Type B pancreatic cell (in vitro differentiated cells): ENCODE data around the gene PDE5A. TPM values are rescaled to one million over a fixed set of nuclear protein-coding genes. Genes with fewer than 3 reads are reported as not detected.

ENCODE experiments used
- DNase-seq: peaks from one replicate; pipeline ENCODE4 v3.0.0; 2021; ENCODE audit warnings: mixed read lengths; ENCODE audit not compliant: unreplicated experiment; ENCODE audit errors: extremely low spot score
- H3K27ac Mint-ChIP-seq: 2 replicates; pipeline ENCODE4 v1.8.0; 2021; ENCODE audit warnings: mild to moderate bottlenecking, mixed read lengths
- H3K27me3 Mint-ChIP-seq: 2 replicates; pipeline ENCODE4 v1.8.0; 2021; ENCODE audit warnings: mixed read lengths
- H3K36me3 Mint-ChIP-seq: 2 replicates; pipeline ENCODE4 v1.8.0; 2021; ENCODE audit warnings: mixed read lengths
- H3K4me1 Mint-ChIP-seq: one replicate; pipeline ENCODE4 v1.8.0; 2021; ENCODE audit warnings: mixed read lengths; ENCODE audit not compliant: unreplicated experiment
- H3K4me3 Mint-ChIP-seq: 2 replicates; pipeline ENCODE4 v1.8.0; 2021; ENCODE audit warnings: mild to moderate bottlenecking, mixed read lengths
- H3K9me3 Mint-ChIP-seq: 2 replicates; pipeline ENCODE4 v1.8.0; 2021; ENCODE audit warnings: mixed read lengths
- total RNA-seq: library from RNA; stranded (reverse); gene quantifications from 2 replicates; pipeline ENCODE4 v1.2.1, GENCODE V29; 2021; ENCODE audit warnings: low replicate concordance
- TF ChIP-seq, protein P1 (sequence below): fragments of 200-600 bp; sonication (generic); conservative IDR thresholded peaks from 2 replicates; pipeline ENCODE4 v1.5.0; 2021; ENCODE audit warnings: antibody characterized with exemption, mild to moderate bottlenecking

The PDE5A gene
- total RNA-seq, 1 donor from 2014 or later: 77.4 TPM

DNA sequence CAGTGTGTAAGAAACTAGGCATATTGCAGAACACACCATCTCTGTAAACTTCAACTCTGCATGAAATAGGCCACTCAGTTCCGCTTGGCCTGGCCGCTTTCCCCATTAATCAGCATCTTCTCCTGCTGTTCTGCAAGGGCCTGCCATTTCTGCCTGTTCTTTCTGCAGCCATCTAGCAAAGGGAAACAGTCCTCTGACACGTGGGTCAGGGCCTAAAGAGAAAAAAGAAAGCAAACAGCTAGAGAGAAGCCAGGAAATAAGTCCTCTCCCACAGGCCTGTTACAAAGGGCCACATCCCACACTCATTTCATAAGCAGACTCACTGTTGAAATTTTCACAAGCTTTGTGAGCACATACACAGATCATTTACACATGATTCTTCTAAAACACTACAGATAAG, 130.1 kb downstream of the PDE5A start:
- DNase-seq: no peak
- Mint-ChIP-seq H3K27ac (peak overlapping the region; percentile 71), H3K4me3 (no peak overlapping the region), H3K9me3 (no peaks in the 10 kb centered on the region), H3K4me1 (peaks cover 12% of the 10 kb centered on the region), H3K36me3 (peaks cover 3% of the 10 kb centered on the region), H3K27me3 (no peaks in the 10 kb centered on the region)
- TF ChIP-seq, protein P1, sequence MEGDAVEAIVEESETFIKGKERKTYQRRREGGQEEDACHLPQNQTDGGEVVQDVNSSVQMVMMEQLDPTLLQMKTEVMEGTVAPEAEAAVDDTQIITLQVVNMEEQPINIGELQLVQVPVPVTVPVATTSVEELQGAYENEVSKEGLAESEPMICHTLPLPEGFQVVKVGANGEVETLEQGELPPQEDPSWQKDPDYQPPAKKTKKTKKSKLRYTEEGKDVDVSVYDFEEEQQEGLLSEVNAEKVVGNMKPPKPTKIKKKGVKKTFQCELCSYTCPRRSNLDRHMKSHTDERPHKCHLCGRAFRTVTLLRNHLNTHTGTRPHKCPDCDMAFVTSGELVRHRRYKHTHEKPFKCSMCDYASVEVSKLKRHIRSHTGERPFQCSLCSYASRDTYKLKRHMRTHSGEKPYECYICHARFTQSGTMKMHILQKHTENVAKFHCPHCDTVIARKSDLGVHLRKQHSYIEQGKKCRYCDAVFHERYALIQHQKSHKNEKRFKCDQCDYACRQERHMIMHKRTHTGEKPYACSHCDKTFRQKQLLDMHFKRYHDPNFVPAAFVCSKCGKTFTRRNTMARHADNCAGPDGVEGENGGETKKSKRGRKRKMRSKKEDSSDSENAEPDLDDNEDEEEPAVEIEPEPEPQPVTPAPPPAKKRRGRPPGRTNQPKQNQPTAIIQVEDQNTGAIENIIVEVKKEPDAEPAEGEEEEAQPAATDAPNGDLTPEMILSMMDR: no peak

DNA sequence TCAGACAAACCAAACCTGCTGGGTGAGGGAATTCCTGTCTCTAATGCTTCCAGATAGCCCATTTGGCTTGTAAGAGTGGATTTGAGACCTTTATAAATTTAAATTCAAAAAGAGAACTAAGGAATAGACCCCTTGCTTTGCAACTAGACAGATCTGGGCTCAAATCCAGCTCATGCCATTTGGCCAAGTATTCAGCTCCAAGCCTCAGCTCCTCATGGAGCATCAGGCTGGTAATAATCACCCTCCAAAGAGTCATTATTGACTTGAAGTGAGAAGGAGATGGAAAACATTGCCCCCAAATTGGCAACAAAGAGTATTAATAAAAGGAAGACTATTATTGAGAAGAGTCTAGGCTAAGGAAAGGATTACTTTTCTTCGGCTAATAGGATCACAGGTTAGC, 134.7 kb downstream of the PDE5A start:
- Mint-ChIP-seq H3K36me3 (peaks cover 3% of the 10 kb centered on the region), H3K9me3 (no peaks in the 10 kb centered on the region), H3K4me1 (peaks cover 10% of the 10 kb centered on the region), H3K4me3 (no peak overlapping the region), H3K27me3 (no peaks in the 10 kb centered on the region), H3K27ac (no peak overlapping the region)
- TF ChIP-seq, protein P1: no peak
- no peak for DNase-seq

DNA sequence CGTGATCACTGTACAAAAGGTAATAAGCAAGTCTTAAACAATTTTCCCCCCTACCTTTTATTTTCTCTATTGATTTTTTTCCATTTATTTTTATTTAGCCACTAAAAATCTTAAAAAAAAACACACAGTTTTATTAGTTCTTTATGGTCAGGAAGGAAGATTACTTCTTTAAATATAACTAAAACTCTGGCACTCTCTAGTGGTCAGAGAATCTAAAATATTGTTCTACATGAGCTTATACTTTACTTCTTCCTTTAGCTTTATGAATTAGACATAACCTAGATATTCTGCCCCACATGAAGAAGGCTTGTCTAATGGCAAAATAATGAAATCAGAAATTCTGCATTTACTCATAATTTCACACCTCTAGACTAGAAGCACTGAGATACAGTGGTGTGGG, 135.2 kb downstream of the PDE5A start:
- peaks cover 5% of the 10 kb centered on the region for H3K4me1 Mint-ChIP-seq
- no peaks in the 10 kb centered on the region for H3K27me3 Mint-ChIP-seq
- no peak overlapping the region for H3K4me3 Mint-ChIP-seq
- no peaks in the 10 kb centered on the region for H3K9me3 Mint-ChIP-seq
- H3K36me3 Mint-ChIP-seq: peaks cover 3% of the 10 kb centered on the region
- DNase-seq: no peak
- TF ChIP-seq, protein P1: peak; percentile 41
- no peak overlapping the region for H3K27ac Mint-ChIP-seq

DNA sequence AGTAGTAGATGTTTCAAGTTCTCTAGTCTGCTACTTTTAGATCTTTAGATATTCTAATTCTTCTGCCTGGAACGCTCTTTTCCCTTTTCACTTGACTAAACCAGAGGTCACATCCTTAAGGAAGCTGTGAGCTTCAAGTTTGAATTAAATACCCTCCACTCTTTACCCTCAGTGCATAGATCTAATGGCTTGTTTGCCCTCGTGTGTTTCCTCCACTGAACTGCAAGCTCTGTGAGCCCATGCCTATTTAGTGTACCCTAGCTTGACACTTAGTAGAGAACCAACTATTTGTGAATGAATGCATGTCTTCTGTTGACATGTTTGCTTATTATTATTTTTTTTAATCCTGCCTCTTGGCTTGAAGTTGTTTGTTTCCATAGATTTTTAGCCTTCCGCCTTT, 138.3 kb downstream of the PDE5A start:
- H3K9me3 Mint-ChIP-seq: no peaks in the 10 kb centered on the region
- H3K4me1 Mint-ChIP-seq: no peaks in the 10 kb centered on the region
- H3K36me3 Mint-ChIP-seq: peaks cover 7% of the 10 kb centered on the region
- no peaks in the 10 kb centered on the region for H3K27me3 Mint-ChIP-seq
- H3K4me3 Mint-ChIP-seq: no peak overlapping the region
- H3K27ac Mint-ChIP-seq: no peak overlapping the region
- TF ChIP-seq, protein P1: peak; percentile 62
- DNase-seq: no peak

DNA sequence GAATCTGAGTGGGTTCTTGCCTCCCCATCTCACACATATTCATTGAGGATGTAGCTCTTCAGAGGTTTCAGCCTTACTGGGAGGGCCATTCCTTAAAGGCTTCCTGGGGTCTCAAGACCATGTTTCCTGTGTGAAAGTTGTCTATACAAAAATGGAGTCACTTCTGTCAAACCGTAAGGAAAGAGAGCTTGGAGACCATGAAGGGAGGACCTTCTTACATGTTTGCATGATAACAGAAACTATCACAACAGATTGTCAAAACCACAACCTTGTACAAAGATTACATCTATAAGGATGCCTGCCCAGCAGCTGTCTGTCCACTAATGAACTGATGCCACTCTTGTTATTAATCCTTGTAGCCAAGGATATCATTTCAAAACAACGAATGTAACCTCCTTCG, 139.3 kb downstream of the PDE5A start:
- H3K27ac Mint-ChIP-seq: no peak overlapping the region
- H3K4me1 Mint-ChIP-seq: no peaks in the 10 kb centered on the region
- no peak for DNase-seq
- no peaks in the 10 kb centered on the region for H3K27me3 Mint-ChIP-seq
- H3K36me3 Mint-ChIP-seq: peaks cover 7% of the 10 kb centered on the region
- H3K9me3 Mint-ChIP-seq: peaks cover 3% of the 10 kb centered on the region
- TF ChIP-seq, protein P1: no peak
- no peak overlapping the region for H3K4me3 Mint-ChIP-seq

DNA sequence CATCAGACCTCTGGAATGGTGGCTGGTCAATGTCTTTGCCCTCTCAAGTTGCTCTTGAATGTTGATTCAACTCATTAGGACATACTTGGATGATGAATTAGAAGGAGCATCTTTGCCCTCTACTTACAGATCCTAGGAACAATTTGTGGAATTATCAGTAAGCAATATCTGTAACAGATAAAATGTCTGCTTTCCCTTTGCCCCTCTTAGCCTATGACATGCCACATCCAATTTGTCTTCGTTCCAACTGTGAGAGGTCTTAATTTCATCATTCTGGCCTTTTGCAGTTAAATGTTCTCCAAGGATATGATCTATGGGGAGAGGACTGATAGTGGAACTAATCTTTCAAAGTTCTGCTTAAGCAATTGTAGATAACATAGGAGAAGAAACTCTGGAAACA, 148.3 kb downstream of the PDE5A start:
- Mint-ChIP-seq H3K27ac (no peak overlapping the region), H3K4me3 (no peak overlapping the region), H3K4me1 (no peaks in the 10 kb centered on the region), H3K27me3 (no peaks in the 10 kb centered on the region), H3K36me3 (peaks cover 39% of the 10 kb centered on the region), H3K9me3 (peaks cover 6% of the 10 kb centered on the region)
- TF ChIP-seq, protein P1: no peak
- DNase-seq: no peak
